GM19238 (cell line): ENCODE results near the gene ARRDC2.
A peak's percentile ranks its signal among the peaks of the same experiment; 100 is the strongest.
"Not testable (repeated sequence)": the region's sequence is repeated elsewhere in the genome, so short reads cannot be mapped to it uniquely, and the experiment has no call there.

ENCODE experiments used
- DNase-seq: peaks from one replicate; pipeline ENCODE4 v3.0.0; 2011; ENCODE audit warnings: low spot score; ENCODE audit not compliant: insufficient read length

The ARRDC2 gene

DNA sequence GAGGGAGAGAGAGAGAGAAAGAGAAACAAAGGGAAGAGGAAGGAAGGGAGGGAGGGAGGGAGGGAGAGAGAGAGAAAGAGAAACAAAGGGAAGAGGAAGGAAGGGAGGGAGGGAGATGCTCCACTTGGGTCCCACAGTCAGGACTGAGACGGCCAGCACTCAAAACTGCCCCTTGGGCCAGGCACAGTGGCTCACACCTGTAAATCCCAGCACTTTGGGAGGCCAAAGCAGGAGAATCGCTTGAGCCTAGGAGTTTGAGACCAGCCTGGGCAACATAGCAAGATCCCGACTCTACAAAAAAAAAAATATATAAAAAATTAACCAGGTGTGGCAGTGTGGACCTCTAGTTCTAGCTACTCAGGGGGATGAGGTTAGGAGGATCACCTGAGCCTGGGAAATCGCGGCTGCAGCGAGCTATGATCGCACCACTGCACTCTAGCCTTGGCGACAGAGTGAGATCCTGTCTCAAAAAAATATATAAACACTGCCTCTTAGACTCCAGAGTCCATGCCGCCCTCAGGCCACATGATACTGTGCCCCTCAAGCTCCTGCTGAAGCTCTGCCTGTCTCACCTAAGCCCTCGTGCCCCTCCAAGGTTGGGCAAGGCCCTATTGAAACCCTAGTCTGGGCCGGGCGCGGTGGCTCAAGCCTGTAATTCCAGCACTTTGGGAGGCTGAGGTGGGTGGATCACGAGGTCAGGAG lies 8.4 kb downstream of the ARRDC2 start:
- DNase-seq, result no peak

DNA sequence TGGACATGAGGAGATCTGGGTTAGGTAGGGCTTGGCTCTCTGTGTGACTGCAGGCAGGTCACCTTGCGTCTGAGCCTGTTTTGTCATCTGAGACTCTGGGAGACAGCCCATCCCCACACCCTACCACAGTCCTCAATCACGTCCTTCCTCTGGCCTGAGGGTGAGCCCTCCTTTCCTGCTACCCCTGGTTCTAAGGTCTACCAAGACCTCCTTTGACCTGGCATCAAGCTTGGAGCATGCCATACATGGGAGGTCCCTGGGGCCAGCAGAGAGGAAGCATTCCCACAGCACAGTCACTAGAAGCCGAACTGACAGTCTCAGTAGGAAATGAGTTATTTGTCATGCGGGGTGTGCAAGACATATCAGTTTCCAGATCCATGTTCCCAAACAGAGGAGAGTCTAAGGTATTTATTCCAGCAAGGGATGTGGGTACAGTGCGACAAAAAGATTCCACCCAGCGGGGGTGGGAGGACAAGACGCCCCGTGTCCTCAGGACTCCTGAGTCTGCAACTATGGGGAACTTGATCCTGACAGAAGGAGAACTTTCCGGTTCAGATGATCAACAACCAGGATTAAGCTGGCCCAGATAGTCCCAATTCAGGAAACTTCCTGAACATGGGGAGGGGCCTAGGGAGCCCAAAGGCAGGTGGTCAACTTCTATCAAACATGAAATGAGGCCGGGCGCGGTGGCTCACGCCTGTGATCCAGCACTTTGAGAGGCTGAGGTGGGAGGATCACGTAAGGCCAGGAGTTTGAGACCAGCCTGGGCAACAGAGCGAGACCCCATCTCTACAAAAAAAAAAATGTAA lies 9.5 kb downstream of the ARRDC2 start:
- no peak for DNase-seq

DNA sequence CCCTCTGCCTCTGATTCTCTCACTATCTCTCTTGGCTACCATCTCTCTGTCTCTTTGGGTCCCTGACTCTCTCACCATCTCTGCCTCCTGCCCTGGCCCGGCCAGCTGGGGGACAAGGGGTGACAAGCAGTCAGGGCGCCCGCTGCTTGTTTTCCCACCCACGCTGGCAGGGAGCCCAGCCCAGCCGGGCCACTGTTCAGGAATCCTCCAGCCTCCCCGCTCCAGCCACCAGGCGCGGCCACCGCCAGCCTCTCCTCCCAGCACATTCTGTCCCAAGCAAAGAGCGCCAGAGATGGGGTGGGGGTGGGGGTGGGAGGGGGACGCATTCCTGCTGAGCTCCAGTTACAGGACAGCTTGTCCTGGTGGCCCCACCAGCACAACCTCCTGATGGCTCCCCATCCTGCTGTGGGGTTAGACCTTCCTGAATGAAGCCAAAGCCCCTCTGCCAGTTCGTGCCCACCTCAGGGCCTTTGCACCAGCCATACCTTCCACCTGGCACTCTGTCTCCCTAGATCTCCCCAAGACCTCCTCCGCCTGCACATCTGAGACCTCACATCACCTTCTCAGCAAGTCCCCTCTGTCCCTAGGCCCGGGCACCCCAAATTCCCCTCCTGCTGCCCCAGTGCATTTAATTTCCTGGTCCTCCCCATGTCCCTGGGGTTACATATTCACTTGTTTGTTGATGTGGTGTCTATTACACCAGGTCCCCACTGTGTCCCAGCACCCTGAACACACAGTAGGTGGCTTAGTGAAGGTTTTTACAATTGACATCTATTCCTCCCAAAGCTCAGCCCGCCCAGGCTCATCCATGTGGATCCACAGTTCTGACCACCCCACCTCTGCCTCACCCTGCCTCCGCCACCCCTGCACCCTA lies 12.5 kb downstream of the ARRDC2 start:
- DNase-seq, result no peak

DNA sequence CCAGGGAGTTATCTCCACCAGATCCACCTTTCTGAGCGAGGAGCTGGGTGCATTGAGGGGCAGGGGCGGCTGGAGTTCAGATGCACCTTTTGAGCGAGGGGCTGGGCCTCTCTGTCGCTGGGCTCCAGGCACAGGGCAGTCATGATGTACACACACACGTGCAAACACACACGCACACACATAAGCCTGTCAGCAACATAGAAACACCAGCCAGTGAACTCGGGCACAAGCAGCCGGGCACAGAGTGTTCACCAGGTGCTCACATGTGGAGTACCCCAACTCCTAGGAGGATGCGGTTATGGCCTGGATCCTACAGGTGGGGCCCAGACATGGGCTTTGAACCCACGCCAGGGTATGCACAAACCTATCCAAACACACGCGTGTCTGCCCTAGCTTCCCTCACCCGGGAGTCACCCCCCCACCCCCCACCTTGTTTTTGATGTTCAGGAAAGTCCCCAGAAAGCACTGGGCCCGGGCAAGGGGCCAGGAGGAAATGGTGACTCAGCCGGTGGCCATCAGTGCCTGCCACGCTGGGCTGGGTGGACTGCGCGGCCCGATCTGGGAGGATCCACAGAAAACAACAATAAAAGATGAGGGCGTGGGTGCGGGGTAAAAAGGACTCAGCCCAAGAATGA lies 13.3 kb downstream of the ARRDC2 start:
- DNase-seq, result no peak

DNA sequence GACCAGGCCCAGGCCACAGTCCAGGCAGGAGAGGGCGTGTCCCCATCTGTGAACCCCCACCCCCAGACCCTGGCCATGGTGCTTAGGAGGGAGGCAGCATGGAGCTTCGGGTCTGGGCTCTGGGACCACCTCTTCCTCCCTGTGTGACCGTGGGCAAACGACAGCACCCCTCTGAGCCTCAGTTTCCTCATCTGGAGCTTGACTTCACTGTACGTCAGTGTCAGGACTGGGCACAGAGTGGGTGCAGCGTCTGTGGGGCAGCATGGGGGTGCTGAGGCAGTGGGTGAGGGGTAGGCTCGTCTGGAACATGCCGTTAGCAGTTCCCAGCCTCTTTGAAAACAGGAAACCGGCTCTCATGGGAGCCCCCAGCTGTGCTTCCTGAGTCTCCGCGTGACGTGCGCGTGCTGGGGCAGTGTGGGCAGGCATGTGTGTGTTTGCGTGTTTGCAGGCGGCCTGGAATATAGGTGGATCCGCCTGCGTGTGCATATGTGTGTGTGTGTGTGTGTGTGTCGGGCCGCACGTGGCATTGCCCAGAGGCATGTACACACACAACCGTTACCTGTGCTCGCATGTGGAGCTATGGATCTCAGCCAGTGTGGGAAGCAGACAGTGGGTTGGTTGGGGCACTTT lies 15.8 kb downstream of the ARRDC2 start:
- no peak for DNase-seq

DNA sequence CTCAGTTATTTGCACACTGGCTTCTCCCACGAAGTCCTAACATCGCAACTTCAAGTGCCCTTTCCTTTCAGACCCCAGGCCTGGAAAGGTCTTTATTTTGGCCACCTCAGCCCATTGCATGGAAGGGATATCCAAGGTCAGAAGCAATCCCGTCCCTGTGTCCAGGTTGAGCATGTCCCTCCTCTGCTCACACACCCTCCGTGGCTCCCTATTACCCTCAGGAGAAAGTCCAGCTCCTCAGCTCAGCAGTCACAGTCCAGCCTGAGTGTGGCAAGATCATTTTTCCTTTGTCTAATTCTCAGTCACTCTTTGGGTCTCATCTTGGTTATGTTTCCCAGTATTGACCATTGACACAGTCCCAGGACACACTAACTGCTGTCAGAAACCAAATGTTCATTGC lies 19.2 kb downstream of the ARRDC2 start:
- DNase-seq, result no peak

DNA sequence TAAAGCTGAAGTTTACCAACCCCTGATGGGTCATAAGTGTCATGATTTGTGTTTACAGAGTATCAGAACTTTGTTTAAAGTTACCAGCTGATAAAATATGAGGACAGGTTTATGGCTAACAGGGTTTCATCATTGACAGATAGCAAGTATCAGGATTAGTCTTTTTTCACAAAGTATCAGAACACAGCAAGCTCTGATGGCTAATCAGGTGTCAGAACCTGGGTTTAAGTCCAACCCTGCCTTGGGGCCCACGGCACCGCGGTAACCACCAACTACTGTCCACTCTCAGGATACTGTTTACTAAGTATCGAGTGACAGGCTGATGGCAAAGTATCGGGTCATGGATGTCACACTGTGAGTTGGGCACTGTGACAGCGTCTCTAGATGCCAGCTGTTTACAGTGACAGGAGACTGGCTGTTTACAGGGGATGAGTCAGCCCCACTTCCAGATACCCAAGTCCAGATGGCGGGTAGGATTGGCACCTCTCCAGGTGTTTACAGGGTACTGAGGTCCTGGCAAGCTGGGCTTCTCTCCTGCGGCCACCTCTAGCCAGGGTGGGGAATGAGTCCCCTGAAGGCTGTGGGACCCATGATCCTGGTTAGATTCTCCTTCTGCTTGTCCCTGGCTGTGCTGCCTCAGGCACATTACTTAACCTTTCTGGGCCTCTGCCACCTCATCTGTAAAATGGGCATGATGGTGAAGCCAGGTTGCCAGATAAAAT lies 21.8 kb downstream of the ARRDC2 start:
- no peak for DNase-seq

DNA sequence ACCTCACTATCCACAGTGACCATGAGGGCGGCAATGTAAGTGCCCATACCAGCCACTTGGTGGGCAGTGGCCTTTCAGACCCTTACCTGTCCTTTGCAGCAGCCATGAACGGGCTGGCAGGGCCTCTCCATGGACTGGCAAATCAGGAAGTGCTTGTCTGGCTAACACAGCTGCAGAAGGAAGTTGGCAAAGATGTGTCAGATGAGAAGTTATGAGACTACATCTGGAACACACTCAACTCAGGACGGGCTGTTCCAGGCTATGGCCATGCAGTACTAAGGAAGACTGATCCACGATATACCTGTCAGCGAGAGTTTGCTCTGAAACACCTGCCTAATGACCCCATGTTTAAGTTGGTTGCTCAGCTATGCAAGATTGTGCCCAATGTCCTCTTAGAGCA lies 23.4 kb downstream of the ARRDC2 start:
- not testable (repeated sequence) for DNase-seq

DNA sequence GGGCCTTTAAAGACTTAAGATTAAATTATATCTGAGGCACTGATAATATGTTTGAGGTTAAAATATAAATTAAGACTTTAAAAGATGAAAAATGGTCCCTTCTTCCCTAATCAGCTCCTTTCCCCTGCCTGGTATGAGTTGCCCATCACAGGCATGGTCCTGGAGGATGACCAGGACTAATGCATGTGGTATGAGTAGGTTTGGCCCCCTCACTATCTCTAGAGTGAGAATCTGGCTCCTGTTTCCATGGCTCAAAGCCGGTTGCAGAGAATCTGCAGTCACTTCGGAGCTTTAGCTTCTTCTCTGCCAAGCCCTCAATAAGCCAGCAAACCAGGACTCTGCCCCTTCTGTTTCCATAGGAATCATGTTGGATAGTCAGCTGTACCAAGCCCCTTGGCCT lies 24.1 kb downstream of the ARRDC2 start:
- DNase-seq, result not testable (repeated sequence)

DNA sequence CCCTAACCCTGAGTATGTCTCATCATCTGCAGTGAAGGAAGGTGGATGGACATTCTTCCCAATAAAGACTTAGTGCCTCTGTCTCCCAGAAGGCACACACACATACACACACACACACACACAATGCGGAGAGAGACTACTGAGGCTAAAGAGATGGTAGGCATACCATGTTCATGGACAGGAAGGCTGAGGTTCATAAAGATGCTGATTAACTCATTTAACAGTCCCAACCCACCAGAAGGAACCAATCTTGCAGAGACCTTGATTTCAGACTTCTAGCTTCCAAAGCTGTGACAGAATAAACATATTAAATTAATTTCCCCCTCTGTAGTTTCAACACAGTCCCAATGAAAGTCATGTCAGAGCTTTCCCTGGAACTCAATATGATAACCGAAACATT lies 33.1 kb downstream of the ARRDC2 start:
- no peak for DNase-seq

DNA sequence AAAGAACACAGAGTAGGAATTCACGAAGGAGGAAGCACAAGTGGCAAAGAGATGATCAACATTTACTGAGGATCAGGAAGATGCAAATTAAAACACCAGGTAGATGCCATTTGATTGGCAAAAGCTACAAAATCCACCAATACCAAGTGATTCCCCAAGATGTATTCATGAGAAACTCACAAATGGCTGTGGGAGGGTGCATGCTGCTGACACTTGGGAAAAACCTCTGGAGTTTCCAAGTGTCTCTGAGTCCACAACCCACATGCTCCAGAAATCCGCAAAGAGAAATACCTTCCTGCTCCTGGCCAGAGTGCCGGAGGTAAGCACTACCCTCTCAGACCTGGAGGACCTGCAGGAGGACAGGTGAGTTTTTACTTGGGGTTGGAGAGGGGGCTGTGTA lies 35.7 kb downstream of the ARRDC2 start:
- no peak for DNase-seq

DNA sequence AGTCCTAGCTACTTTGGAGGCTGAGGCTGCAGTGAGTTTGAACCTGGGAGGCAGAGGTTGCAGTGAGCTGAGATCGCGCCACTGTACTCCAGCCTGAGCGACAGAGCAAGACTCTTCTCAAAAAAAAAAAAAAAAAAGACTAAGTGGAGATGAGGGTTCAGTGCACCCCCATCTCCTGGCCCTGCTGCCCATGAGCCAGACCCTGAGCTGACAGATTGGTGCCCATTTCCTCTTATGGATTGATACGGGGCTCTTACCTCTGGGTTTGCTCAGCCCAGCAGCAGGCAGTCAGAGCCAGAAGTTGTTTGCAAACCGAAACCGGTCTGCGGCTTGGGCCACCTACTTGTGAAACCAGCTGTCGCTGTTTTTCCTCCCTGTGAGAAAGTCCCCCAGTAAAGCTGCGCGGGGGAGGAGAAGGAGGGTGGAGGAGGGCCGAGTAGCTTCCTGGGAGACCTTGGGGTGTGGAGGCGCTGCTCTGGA lies 36.9 kb downstream of the ARRDC2 start:
- peak; percentile 94 for DNase-seq

DNA sequence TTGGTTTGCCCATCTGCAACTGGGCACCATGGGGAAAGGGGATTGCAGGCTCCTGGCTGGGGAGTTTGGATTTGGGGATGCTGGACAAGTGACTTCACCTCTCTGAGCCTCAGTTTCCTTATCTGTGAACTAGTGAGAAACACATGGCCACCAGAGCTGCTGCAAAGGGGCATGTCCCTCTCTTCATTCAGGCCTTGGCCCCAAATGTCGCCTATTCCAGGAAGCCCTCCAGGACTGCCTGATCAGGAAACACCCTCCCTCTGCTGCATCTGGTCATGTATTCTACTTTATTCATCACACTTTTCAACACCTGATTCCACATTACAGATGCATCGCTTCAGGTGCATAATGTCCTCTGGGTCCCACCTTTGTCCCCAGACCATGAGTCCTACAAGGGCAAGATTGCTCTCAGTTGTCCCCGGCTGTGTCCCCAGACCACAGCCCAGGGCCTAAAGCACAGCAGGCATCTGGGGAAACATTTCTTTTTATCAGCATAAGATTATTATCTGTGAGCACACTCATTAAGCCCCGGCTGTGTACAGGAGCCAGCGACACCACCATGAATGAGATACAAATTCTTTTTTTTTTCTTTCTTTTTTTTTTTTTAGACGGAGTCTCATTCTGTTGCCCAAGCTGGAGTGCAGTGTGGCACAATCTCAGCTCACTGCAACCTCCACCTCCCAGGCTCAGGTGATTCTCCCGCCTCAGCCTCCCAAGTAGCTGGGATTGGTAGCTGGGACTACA lies 37.5 kb downstream of the ARRDC2 start:
- no peak for DNase-seq

DNA sequence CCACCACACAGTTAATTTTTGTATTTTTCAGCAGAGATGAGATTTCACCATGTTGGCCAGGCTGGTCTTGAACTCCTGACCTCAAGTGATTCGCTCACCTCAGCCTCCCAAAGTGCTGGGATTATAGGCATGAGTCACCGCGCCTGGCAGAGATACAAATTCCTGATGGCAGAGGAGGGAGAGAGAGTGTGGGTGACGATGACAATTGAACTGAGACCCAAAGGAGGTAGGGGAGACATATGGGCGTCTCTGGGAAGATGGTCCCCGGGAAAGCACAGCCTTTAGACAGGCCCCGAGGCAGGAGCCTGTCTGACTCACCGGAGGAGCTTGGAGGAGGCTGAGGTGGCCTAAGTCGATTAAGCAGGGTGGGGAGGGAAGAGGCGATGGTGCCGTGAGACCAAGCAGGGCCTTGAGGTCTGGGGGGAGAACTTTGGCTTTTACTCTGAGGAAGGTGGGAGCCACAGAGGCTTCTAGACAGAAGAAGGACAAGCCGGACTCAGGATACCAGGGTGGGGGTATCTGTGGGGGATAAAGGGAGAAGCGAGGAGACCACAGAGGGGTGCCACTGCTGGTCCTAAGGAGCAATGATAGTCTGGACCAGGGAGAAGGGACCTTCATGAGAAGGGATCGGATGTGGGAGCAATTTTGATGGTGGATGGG lies 38.2 kb downstream of the ARRDC2 start:
- no peak for DNase-seq

DNA sequence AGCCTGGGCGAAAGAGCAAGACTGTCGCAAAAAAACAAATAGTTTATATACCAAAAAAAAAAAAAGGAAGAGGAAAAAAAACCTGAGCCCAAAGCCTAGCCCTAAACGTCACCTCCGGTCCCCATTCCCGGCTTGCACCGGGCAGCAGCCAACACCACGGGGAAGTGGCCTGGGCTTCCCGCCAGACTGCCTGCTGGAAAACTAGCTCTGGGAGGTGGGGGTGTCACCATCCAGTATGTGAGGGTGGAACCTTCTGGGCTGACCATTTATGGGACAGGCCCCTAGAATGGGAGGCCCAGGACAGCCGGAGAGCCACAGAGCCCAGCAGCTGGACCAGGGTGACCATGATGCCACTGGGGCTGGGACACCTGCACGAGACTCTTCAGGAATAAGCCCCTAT lies 41.4 kb downstream of the ARRDC2 start:
- no peak for DNase-seq

DNA sequence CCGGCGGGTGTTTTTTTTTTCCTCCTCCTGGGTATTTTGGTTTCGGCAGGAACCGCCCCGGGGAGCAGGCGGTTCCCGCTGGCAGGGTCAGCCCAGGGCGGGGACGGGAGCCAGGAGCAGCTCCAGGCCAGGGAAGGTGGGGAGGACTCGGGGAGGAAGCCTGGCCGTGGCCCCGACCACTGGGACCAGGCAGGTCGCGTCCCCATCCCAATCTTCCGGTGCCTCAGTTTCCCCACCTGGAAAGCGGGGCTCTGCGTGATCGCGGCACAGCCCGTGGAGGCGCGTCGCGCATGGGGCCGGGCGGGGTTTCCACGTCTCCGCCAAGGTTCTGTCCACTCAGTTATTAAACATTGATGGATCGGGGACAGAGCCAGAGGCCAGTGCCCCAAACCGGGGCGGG lies 43.9 kb downstream of the ARRDC2 start:
- DNase-seq, result no peak

DNA sequence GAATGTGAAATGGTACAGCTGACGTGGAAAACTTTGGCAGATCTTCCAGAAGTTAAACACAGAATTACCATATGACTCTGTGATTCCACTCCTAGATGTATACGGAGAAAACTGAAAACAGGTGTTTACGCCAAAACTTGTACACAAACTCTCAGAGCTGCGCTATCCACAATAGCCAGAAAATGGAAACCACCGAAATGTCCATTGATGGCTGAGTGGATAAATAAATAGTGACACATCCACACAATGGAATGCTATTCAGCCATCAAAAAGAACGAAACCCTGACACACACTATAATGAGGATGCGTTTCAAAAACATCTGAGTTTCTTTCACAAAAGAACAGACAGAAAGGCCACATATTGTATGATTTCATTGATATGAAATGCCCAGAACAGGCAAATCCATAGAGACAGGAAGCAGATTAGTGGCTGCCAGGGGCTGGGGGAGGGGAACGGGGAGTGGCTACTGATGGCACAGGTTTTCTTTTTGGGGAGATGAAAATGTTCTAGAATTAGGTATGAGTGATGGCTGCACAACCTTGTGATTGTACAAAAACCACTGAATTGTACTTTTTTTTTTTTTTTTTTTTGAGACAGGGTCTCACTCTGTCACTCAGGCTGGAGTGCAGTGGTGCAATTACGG lies 45.7 kb downstream of the ARRDC2 start:
- no peak for DNase-seq

DNA sequence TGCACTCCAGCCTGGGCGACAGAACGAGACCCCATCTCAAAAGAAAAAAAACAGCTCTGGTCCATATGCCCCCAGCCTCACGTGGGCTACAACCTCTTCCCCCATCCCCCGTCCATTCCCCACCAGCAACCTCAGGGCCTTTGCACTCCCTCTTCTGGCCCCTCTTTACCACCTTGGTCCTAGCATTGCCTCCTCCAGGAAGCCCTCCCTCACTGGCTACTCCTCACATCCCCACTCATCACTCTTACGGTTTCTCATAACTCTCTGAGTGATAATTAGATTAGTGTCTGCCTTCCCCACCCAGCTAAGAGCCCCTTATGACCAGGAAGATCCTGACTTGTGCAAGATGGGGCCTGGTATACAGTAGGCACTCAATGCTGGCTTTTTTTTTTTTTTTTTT lies 48.0 kb downstream of the ARRDC2 start:
- DNase-seq, result no peak

DNA sequence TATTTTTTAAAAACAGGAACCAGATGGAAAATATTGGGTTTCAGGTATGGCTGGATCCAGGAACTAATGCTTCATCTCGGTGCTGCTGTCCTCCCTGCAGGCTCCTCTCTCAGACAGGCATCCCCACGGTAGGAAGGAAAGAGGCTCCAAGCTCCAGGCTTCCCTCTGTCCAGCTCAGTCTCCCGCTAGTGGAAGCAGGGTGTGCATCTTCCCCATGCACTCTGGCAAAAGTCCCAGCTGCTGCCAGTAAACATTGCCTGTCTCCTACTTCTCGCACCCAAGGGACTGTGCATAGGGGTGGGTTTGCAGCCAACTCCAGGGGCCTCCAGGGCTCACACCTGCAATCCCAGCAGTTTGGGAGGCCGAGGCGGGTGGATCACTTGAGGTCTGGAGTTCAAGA lies 49.6 kb downstream of the ARRDC2 start:
- no peak for DNase-seq
